GM11168 (cell line): ENCODE data around the gene AGR2.
"Not testable (repeated sequence)": the region's sequence is repeated elsewhere in the genome, so short reads cannot be mapped to it uniquely, and the experiment has no call there.

Experiments used
- in situ Hi-C: fragments of 300-500 bp; cut with MboI; formaldehyde crosslinking; loops from one replicate; pipeline ENCODE4 v1.12.0; 2022; ENCODE audit warnings: low sequenced_read_pairs; ENCODE audit not compliant: unreplicated experiment

The AGR2 gene

GRCh38 chr7:16804674-16805439, at the start of gene AGR2:
TSS of gene AGR2 (minus strand) at chr7:16804999. CDS start at chr7:16801796, 3,203 bp downstream.
- in situ Hi-C loops, result no loop called here

DNA sequence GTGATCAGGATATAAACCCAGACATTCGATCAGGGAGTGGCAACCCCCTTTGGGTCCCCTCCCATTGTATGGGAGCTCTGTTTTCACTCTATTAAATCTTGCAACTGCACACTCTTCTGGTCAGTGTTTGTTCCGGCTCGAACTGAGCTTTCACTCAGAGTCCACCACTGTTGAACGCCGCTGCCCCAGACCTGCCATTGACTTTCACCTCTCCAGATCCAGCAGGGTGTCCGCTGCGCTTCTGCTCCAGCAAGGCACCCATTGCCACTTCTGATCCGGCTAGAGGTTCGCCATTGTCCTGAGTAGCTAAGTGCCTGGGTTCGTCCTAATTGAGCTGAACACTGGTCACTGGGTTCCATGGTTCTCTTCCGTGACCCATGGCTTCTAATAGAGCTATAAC, 48.4 kb upstream of the AGR2 start:
- in situ Hi-C loops, result not testable (repeated sequence)

DNA sequence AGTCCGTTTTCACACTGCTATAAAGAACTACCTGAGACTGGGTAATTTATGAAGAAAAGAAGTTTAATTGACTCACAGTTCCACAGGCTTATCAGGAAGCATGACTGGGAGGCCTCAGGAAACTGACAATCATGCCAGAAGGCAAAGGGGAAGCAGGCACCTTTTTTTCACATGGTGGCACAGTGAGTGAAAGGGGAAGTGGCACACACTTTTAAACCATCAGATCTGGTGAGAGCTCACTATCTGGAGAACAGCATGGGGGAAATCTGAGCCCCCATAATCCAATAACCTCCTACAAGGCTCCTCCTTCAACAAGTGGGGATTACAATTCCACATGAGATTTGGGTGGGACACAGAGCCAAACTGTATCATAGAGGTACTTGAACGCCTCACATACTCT, 47.0 kb upstream of the AGR2 start:
- in situ Hi-C loops, result no loop called here

DNA sequence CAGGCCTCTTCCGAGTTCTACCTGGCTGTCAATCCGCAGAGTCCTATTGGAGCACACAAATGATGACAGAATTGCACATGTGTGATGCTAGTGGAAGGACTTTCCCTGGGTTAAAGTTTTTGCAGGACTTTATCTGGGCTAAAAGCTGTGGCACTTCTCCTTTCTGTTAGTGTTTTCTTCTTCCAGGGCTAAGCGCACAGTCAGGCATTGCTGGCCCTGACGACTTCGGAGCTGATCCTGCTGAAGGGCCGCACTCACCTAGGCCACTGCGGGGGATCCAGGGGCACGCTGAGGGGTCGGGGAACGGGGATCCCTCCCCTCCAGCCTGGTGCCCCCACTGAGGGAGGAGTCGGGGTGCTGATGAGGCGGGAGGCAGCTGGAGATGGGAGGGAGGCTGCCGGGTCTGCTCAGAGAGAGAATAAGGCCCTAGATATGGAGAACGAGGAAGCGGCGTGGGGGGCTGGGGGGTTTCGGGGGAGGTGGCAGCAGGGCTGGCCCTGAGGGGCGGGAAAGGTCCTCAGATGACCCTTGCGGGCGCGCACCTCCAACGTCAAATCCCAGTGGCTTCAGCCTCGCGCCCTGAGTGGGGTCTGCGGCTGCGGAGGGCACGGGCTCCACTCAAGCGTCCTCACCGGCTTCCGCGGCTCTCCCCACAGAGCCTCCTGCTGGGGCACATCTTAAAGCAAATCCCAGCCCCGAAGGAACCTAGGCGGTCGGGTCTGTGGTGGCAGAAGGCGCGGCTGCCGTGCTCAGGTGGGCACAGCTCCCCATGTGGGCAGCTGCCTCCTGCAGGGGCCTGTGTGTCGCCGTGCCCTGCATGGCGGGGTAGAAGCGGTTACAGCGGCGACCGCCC, 46.0 kb upstream of the AGR2 start:
- in situ Hi-C loops, result no loop called here

DNA sequence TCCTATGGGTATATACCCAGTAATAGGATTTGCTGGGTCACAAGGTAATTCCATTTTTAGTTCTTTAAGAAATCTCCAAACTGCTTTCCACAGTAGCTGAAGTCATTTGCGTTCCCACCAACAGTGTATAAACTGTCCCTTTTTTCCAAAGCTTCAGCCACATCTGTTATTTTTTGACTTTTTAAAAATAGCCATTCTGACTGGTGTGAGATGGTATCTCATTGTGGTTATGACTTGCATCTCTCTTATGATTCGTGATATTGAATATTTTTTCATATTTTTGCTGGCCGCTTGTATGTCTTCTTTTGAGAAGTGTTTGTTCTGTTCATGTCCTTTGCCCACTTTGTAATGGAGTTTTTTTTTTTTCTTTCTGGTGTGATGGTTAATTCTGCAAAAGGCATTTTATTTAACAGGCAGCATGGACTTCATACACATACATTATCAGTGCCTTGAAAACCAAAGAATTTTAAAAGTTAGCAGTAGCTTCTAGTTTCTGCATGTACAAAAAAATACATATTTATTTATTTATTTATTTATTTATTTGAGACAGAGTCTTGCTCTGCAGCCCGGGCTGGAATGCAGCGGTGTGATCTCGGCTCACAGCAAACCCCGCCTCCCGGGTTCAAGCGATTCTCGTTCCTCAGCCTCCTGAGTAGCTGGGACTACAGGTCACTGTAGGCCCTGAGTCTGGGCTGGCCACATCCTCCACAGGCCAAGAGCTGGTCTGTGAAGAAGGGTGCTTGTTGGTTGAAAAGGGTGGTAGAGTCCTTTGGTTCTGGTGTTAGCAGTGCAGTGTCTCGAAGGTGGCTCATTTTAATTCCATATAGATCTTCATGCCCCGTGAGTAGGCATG, 44.7 kb upstream of the AGR2 start:
- in situ Hi-C loops, result no loop called here

DNA sequence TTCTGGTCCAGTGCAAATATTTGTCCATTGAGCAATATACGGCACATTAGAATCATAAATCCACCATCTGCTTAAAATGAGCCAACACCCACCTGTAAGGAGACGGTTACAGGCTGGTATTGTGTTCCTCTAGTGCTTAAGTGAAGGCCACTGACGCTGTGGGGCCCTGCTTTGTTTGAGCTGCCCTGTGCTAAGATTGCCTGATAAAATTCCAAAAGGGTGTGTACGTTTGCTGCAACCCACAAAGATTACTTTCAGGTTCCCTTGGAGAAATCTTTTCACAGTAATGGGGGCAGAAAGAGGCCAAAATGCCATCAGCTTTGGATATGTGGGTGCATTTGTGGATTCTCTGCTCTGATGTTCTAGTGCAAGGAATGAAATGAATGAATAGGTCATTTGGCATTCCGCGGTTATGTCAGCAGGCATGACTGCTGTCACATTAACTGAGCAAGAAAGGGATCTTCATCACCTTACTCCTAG, 42.6 kb upstream of the AGR2 start:
- in situ Hi-C loops, result no loop called here

DNA sequence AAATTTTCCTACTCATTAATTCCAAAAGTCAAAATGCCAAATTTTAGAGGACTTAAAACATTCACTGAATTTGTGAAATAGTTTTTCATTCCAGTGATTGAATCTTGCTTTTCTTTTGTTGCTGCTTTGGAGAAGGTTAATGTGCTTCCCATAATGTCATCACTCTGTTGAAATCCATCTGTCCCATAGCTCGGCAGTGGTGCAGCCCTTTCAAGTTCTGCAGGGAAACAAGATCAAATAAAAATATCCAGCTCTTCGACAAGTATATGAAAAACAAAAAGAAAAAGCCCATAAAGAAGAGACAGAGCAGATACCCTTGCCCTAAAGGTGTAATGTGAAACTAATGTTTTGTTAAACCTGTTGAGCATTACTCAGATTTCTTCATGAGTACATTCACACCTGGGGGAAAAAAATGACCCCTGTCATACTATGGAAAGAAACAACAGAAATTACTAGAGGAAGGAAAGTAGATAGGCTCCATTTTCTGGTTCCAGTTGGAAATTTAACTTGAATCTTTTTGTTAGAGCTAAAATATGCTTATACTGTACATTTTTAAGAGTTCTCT, 41.9 kb upstream of the AGR2 start:
- in situ Hi-C loops, result no loop called here

- in situ Hi-C loops, result no loop called here
Measured at GRCh38 chr7:16845746-16846145, 40.9 kb upstream of the AGR2 start.

DNA sequence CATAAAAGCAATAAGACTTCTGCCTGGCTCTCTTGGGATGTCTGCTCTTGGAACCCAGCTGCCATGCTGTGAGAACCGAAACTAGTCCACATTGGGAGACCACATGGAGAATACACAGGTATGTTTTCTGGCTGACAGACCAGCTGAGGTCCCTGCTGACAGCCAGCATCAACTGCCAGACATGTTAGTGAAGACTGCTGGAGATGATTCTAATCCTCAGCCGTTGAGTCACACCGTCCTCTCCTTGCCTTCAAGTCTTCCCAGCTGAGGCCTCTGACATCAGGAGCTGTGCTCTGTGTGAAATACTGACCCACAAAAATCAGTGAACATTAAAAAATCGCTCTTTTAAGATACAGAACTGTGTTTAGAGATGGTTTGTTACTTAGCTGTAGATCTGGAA, 36.9 kb upstream of the AGR2 start:
- in situ Hi-C loops, result no loop called here

DNA sequence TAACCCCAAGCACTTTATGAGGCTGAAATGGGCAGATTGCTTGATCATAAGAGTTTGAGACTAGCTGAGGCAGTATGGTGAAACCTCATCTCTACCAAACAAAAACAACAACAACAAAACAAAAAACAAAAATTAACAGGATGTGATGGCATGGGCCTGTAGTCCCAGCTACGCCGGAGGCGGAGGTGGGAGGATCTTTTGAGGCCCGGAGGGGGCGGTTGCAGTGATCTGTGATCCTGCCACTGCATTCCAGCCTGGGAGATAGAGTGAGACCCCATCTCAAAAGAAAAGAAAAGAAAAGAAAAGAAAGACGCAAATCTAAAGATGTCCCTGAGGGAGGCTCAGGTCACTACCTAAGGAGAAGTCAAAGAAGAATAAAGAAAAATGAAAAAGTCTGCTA, 35.3 kb upstream of the AGR2 start:
- in situ Hi-C loops, result no loop called here

DNA sequence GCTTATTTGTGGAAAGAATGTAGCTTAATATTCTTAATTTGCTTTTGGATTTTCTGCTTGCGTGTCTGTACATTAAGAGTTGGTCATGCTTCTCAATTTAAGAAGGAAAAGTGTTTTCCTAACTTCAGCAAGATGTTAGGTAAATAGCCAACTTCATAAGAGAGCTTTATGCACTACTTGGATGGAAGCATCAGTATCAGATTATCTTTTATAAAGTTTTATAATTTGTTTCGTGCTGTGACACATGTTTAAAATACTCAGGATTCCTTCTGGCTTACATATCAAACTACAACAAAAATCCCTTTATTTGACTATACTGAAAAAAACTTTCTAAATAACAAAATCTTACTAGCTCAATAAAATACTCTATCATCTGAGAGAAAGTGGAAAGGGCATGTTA, 34.8 kb upstream of the AGR2 start:
- in situ Hi-C loops, result no loop called here

- in situ Hi-C loops, result no loop called here
Measured at GRCh38 chr7:16838891-16839290, 34.1 kb upstream of the AGR2 start.

DNA sequence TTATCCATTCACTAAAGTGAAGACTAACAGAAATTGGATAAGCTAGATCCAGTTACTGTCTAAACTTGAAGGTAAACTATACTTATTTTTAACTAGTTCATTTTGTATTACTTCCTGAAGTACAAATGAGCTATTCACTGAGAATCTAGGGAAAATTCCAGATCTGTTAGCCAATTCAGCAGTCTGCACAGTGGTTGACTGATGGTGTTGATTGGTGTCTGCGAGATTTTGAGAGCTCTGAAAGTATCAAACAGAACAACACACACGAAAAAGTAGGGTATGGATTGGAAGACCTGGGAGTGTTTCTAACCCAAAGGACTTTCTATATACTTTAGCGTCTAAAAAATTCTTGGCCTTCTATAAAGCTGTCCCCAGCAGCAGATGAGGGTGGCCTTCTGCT, 33.6 kb upstream of the AGR2 start:
- in situ Hi-C loops, result no loop called here

GRCh38 chr7:16836481-16836880, 31.7 kb upstream of the AGR2 start:
- in situ Hi-C loops, result no loop called here

GRCh38 chr7:16833373-16833772, 28.6 kb upstream of the AGR2 start:
- in situ Hi-C loops, result no loop called here

DNA sequence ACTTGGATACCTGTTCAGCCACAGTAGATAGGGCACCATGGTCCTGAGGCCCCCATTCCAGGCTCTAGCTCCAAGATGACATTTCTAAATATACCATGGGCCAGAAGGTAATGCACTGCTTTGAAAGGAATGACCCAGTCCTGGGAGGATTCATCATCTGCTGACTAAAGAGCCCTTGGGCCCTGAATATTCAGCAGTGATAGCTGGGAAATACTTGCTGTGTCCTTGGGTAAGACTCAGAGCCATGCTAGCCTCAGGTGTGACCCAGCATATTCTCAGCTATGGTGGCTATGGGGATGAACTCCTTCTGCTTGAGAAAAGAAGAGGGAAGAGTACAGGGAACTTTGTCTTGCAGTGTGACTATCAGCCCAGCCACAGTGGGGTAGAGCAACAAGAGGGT, 21.3 kb upstream of the AGR2 start:
- in situ Hi-C loops, result no loop called here

- in situ Hi-C loops, result no loop called here
Measured at GRCh38 chr7:16822029-16822428, 17.2 kb upstream of the AGR2 start.

- in situ Hi-C loops, result no loop called here
Measured at GRCh38 chr7:16818732-16819131, 13.9 kb upstream of the AGR2 start.

GRCh38 chr7:16817536-16817935, 12.7 kb upstream of the AGR2 start:
- in situ Hi-C loops, result no loop called here

DNA sequence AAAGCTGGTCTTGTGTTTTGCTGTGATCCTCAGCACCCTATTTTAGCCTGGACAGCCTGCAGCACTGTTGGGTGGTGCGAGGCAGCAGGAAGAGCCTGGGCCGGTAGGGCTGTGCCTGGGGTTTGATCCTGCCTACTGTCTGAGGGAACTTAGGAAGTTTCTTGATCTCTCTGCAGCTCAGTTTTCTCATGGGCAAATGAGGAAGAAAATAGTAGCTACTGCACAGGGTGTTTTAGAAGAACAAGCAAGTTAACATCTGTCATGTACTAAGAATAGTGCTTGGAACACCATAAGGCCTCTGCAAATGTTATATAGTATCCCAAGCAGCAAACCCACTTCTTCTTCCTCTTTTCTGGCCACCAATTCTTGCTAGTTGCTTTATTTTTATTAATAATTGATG, 12.0 kb upstream of the AGR2 start:
- in situ Hi-C loops, result no loop called here
